Hepatic stellate cell (primary cell): ENCODE results near the gene ASZ1.

Source experiments
- DNase-seq: peaks from one replicate; pipeline ENCODE4 v3.0.0; 2011; ENCODE audit warnings: low spot score

ASZ1 gene

GRCh38 chr7:117338020-117338419 lies 89.3 kb downstream of the ASZ1 start:
- no peak for DNase-seq

GRCh38 chr7:117333168-117333567 lies 94.1 kb downstream of the ASZ1 start:
- no peak for DNase-seq

GRCh38 chr7:117332031-117332430 lies 95.3 kb downstream of the ASZ1 start:
- DNase-seq = no peak

GRCh38 chr7:117325836-117326235 lies 101.5 kb downstream of the ASZ1 start:
- DNase-seq = no peak

GRCh38 chr7:117324960-117325359 lies 102.3 kb downstream of the ASZ1 start:
- DNase-seq = no peak

GRCh38 chr7:117323851-117324711 lies 103.2 kb downstream of the ASZ1 start:
- peak; percentile 38 for DNase-seq

- no peak for DNase-seq
Measured at GRCh38 chr7:117323305-117323850, 103.9 kb downstream of the ASZ1 start.

- DNase-seq = peak; percentile 18
Measured at GRCh38 chr7:117322741-117323304, 104.5 kb downstream of the ASZ1 start, which contains the start of gene WNT2. WNT2 (minus strand) TSS chr7:117323058; CDS start chr7:117322989, 69 bp downstream.

- no peak for DNase-seq
Measured at GRCh38 chr7:117320523-117320922, 106.8 kb downstream of the ASZ1 start.

- DNase-seq = no peak
Measured at GRCh38 chr7:117319181-117319580, 108.1 kb downstream of the ASZ1 start.

- no peak for DNase-seq
Measured at GRCh38 chr7:117313582-117313981, 113.7 kb downstream of the ASZ1 start.
